Pericardium fibroblast (primary cell): ENCODE data around the gene GSTM3. TPM values are rescaled to one million over a fixed set of nuclear protein-coding genes. Genes with fewer than 3 reads are reported as not detected.

Experiments used
- total RNA-seq: library from RNA; depleted of rRNA; stranded (reverse); fragments of >200 nt; gene quantifications from 2 replicates; pipeline ENCODE4 v1.2.3, GENCODE V29; 2015

GSTM3 gene
- total RNA-seq: 78.7 and 143 TPM in 2 replicates

DNA sequence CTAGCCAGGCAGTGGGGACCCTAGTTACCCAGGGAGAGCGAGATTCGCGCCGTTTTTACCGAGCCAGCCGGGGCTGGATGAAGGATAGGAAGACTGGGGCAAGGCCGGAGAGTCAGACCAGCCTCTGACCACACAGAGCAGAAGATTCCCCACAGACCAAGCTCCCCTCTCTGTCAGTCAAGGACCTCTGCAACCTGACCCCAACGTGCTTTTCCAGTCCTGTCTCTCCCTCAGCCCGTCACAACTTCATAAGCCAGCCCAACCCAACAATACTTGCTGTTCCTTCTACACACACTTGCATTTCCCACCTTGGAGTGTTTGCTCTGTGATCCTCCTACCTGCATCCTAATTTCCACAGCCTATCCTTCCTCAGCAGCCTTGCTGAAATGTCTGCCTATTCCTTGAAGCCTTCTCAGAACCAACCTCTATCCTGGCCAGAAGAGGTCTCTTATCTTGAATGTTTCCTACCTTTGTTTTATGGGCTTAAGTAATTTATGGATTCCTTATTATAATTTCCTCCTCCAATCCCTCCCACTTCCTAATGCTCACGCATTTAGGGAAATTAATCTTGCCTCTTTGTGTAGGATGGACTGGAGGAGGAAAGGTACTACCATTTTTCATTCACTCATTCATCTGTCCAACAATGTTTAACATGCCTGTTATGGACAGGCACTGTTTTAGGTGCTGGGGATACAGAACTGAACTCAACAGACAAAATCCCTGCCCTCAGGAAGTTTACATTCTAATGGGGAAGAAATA is at the start of gene GSTM3:
Gene GSTM3 (minus strand): TSS at position 424 of the 759 bp plus-strand sequence. CDS start 751 bp downstream, outside the sequence.

DNA sequence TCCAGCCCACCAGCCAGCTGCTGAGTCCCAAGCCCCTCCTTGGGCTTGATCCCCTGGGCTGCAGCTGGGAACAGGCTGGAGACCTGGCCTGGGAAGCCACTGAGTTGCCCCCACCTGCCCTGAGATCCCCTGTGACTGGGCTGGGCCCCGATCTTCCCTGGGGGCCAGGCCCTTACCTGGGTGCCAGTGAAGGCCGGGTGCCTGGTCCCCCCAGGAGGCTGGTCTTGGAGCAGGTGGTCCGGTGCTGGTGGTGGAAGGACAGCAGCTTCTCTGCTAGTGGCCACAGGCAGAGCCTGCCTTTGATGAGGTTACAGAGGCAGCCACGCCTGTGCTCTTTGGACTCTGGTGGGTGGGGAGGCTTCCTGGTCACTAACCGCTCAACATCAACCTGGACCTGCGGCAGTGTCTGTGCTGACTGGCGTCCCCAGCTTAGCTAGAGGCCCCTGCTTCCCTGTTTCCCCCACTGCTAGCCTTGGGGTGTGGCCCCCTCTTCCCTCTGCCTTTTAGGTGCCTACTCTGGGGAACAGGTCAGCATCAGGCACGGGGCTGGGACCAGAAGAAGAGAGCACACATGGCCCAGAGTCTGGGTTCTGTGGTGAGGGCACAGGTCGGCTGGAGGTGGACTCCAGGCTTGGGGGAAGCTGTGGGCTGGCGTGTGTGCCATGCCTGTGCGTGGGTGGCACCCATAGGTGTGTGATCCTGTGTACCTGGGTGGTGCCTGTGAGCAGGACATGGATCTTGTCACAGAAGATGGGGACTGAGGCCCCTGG is 23.0 kb upstream of the GSTM3 start, which contains the start of gene EPS8L3:
Gene EPS8L3 (minus strand): TSS at position 278 of the 770 bp plus-strand sequence. CDS start 2,174 bp downstream, outside the sequence.

DNA sequence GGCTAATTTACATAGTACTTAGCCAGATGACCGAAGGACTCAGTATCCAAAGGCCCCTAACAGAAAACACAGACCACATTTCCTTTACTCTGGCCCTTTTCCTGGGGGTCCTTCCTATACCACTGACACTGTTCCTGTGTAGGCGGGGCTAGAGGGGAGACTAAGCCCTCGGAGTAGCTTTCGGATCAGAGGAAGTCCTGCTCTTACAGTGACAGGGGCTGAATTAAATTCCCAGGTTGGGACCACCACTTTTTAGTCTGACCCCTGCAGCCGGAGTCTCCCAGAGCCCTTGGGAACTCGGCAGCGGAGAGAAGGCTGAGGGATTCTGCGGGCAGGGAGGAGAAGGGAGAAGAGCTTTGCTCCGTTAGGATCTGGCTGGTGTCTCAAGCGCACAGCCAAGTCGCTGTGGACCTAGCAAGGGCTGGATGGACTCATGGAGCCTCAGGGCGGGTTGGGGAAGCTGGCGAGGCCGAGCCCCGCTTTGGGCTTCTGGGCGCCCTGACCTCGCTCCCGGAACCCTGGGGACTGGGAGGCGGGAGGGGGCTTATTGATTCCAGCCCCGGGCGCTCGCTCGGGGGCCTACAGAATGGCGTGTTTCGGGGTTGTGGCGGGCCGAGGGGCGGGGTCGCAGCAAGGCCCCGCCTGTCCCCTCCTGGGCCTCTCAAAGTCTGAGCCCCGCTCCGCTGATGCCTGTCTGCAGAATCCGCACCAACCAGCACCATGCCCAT is 29.1 kb downstream of the GSTM3 start, which contains the start of gene GSTM5:
Gene GSTM5 (plus strand): TSS at position 659 of the 728 bp plus-strand sequence. CDS start 62 bp downstream, at position 721.

DNA sequence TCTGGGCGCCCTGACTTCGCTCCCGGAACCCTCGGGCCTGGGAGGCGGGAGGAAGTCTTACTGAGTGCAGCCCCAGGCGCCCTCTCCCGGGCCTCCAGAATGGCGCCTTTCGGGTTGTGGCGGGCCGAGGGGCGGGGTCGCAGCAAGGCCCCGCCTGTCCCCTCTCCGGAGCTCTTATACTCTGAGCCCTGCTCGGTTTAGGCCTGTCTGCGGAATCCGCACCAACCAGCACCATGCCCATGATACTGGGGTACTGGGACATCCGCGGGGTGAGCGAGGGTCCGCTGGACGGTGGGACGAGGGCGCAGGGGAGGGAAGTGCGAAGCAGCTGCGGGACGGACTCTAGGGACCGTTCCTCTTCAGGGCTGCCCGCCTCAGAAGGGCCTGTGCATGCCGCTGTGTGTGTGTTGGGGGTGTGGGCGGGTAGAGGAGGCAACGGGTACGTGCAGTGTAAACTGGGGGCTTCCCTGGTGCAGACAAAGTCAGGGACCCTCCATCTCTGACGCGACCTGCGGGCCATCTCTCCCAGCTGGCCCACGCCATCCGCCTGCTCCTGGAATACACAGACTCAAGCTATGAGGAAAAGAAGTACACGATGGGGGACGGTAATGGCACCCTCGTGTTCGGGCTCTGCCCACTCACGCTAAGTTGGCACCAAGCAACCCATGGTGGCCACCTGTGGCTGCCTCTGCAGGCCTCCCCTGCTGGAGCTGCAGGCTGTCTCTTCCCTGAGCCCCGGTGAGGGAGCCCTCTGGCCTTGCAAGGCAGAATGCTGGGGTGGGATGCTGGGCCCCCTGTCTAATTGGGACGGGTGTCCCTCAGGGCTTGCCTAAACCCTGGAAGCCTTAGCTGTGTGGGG is 53.0 kb downstream of the GSTM3 start, which contains the start of gene GSTM1:
Gene GSTM1 (plus strand): TSS at position 177 of the 859 bp plus-strand sequence. CDS start 57 bp downstream, at position 234.

Other genes starting within 250 kb of the GSTM3 start
- 6.0 and 7.4 TPM in 2 replicates for gene CYB561D1, start 246.9 kb downstream of the GSTM3 start, total RNA-seq
- 0.12 and 1.4 TPM in 2 replicates for gene AMIGO1, start 231.3 kb downstream of the GSTM3 start, total RNA-seq
- not detected in 2 replicates for gene GPR61, start 201.2 kb downstream of the GSTM3 start, total RNA-seq
- 7.5 TPM in 2 replicates for gene GNAI3, start 192.4 kb downstream of the GSTM3 start, total RNA-seq
- gene GNAT2, start 121.4 kb downstream of the GSTM3 start, total RNA-seq: 0.17 TPM in 1 of 2 replicates, not detected in the other
- gene AMPD2, start 121.2 kb downstream of the GSTM3 start, total RNA-seq: 47.5 and 50.8 TPM in 2 replicates
- gene GSTM4, start 84.9 kb downstream of the GSTM3 start, total RNA-seq: 4.3 and 17.6 TPM in 2 replicates
- gene GSTM2, start 73.0 kb downstream of the GSTM3 start, total RNA-seq: 55.4 and 78.2 TPM in 2 replicates
- 75.3 TPM in 1 of 2 replicates, not detected in the other for gene GSTM1, start 53.2 kb downstream of the GSTM3 start, total RNA-seq
- 3.7 TPM in 1 of 2 replicates, not detected in the other for gene GSTM5, start 28.8 kb downstream of the GSTM3 start, total RNA-seq
- not detected in 2 replicates for gene EPS8L3, start 22.9 kb upstream of the GSTM3 start, total RNA-seq
- gene CSF1, start 169.8 kb upstream of the GSTM3 start, total RNA-seq: 84.8 and 125 TPM in 2 replicates
- 31.7 and 39.0 TPM in 2 replicates for gene AHCYL1, start 243.7 kb upstream of the GSTM3 start, total RNA-seq